GM23338 (cell line): Measurements from ENCODE around the gene TIMM44. TPM values are rescaled to one million over a fixed set of nuclear protein-coding genes. Genes with fewer than 3 reads are reported as not detected.

ENCODE experiments used
- ATAC-seq: fragments of 200-7000 bp; cut with Tn5 transposase; 3 replicates; pipeline ENCODE4 v1.9.1; 2020
- DNase-seq: peaks from one replicate; pipeline ENCODE4 v3.0.0-alpha.2; 2015; ENCODE audit warnings: low spot score
- H2AFZ ChIP-seq: fragments of 200-600 bp; sonication (generic); 2 replicates; pipeline ENCODE4 v1.8.0; 2016; ENCODE audit warnings: antibody characterized with exemption, mild to moderate bottlenecking, moderate library complexity
- H3F3A ChIP-seq: fragments of 200-600 bp; sonication (generic); replicated peaks from 2 replicates; pipeline ENCODE4 v1.8.0; 2017; ENCODE audit warnings: antibody characterized with exemption, mixed run types, low read depth
- H3K27ac ChIP-seq: fragments of 200-600 bp; sonication (generic); 2 replicates; pipeline ENCODE4 v1.6.1; 2016; ENCODE audit warnings: low read depth
- H3K27me3 ChIP-seq: fragments of 200-600 bp; sonication (generic); 2 replicates; pipeline ENCODE4 v1.8.0; 2016; ENCODE audit warnings: mild to moderate bottlenecking, mixed run types, moderate library complexity; ENCODE audit not compliant: insufficient read depth
- H3K36me3 ChIP-seq: fragments of 200-600 bp; sonication (generic); 2 replicates; pipeline ENCODE4 v1.8.0; 2016; ENCODE audit warnings: mild to moderate bottlenecking; ENCODE audit not compliant: insufficient read depth
- H3K4me1 ChIP-seq: fragments of 200-600 bp; sonication (generic); 2 replicates; pipeline ENCODE4 v1.8.0; 2016; ENCODE audit warnings: mild to moderate bottlenecking, moderate library complexity; ENCODE audit not compliant: insufficient read depth
- H3K4me2 ChIP-seq: fragments of 200-600 bp; sonication (generic); 2 replicates; pipeline ENCODE4 v1.7.1; 2017; ENCODE audit warnings: mixed run types
- H3K4me3 ChIP-seq: fragments of 200-600 bp; sonication (generic); 2 replicates; pipeline ENCODE4 v1.6.1; 2016; ENCODE audit warnings: mixed run types
- H3K79me2 ChIP-seq: fragments of 200-600 bp; sonication (generic); replicated peaks from 2 replicates; pipeline ENCODE4 v1.8.0; 2017; ENCODE audit warnings: mild to moderate bottlenecking; ENCODE audit not compliant: insufficient read depth
- H3K9me2 ChIP-seq: fragments of 200-600 bp; sonication (generic); 2 replicates; pipeline ENCODE4 v1.8.0; 2017; ENCODE audit not compliant: insufficient read depth
- H4K20me1 ChIP-seq: fragments of 200-600 bp; sonication (generic); replicated peaks from 2 replicates; pipeline ENCODE4 v1.8.0; 2017; ENCODE audit warnings: mild to moderate bottlenecking; ENCODE audit not compliant: insufficient read depth
- H3K27ac Mint-ChIP-seq: 2 replicates; pipeline ENCODE4 v1.8.0; 2020; ENCODE audit warnings: inconsistent platforms, mild to moderate bottlenecking, moderate library complexity, mixed read lengths
- H3K27me3 Mint-ChIP-seq: 3 replicates; pipeline ENCODE4 v1.8.0; 2022; ENCODE audit warnings: low read depth, mild to moderate bottlenecking, moderate library complexity, mixed read lengths, inconsistent platforms; ENCODE audit not compliant: insufficient read depth, poor library complexity
- H3K36me3 Mint-ChIP-seq: 3 replicates; pipeline ENCODE4 v1.8.0; 2021; ENCODE audit warnings: low read depth, mild to moderate bottlenecking, inconsistent platforms, moderate library complexity, mixed read lengths
- H3K4me1 Mint-ChIP-seq: 3 replicates; pipeline ENCODE4 v1.8.0; 2020; ENCODE audit warnings: mild to moderate bottlenecking, inconsistent platforms, mixed read lengths
- H3K4me3 Mint-ChIP-seq: 3 replicates; pipeline ENCODE4 v1.8.0; 2021; ENCODE audit warnings: moderate library complexity, mild to moderate bottlenecking, inconsistent platforms, mixed read lengths
- H3K9me3 Mint-ChIP-seq: 3 replicates; pipeline ENCODE4 v1.8.0; 2020; ENCODE audit warnings: moderate library complexity, mild to moderate bottlenecking, inconsistent platforms, mixed read lengths
- EZH2 ChIP-seq: fragments of 200-600 bp; sonication (generic); IDR thresholded peaks from one replicate; pipeline ENCODE4 v1.8.0; 2017; ENCODE audit warnings: antibody characterized with exemption, mild to moderate bottlenecking, low read depth; ENCODE audit not compliant: unreplicated experiment
- EZH2phosphoT487 ChIP-seq: fragments of 200-600 bp; sonication (generic); IDR thresholded peaks from one replicate; pipeline ENCODE4 v1.8.1; 2018; ENCODE audit warnings: antibody characterized with exemption; ENCODE audit not compliant: unreplicated experiment
- JUNB ChIP-seq: IDR thresholded peaks from one replicate; pipeline ENCODE4 v1.6.1; 2016; ENCODE audit warnings: antibody characterized with exemption; ENCODE audit not compliant: unreplicated experiment
- NANOG ChIP-seq: IDR thresholded peaks from 2 replicates; pipeline ENCODE4 v1.6.1; 2016; ENCODE audit warnings: antibody characterized with exemption, borderline replicate concordance
- STAT1 ChIP-seq: IDR thresholded peaks from one replicate; pipeline ENCODE4 v1.6.1; 2016; ENCODE audit warnings: antibody characterized with exemption; ENCODE audit not compliant: unreplicated experiment
- ZNF114 ChIP-seq: fragments of 250-450 bp; sonication (Bioruptor Pico); IDR thresholded peaks from 2 replicates; pipeline ENCODE4 v1.5.0; 2020; ENCODE audit warnings: mild to moderate bottlenecking, moderate library complexity
- polyA plus RNA-seq: library from polyadenylated mRNA; unstranded; fragments of >200 nt; fragmentation: Nextera tagmentation; extraction: Ambion mirVana; gene quantifications from 2 replicates; pipeline ENCODE4 v1.2.1, GENCODE V29; 2016
- total RNA-seq: library from RNA; depleted of rRNA; stranded (reverse); fragments of >200 nt; shearing (Covaris generic); gene quantifications from 2 replicates; pipeline ENCODE4 v1.2.3, GENCODE V29; 2014
- TF ChIP-seq, protein P1 (sequence below): IDR thresholded peaks from one replicate; pipeline ENCODE4 v1.6.1; 2018; ENCODE audit warnings: antibody characterized with exemption; ENCODE audit not compliant: unreplicated experiment
- TF ChIP-seq, protein P2 (sequence below): IDR thresholded peaks from 2 replicates; pipeline ENCODE4 v1.6.1; 2016; ENCODE audit warnings: antibody characterized with exemption
- TF ChIP-seq, protein P3 (sequence below), 2 experiments: fragments of 200-600 bp in 1 of 2; sonication (generic) in 1 of 2; conservative IDR thresholded peaks; 2 replicates each; pipeline versions ENCODE4 v1.5.1 to v1.6.1; 2016 to 2017; ENCODE audit warnings: antibody characterized with exemption in 2 of 2, low read depth in 2 of 2, mild to moderate bottlenecking in 2 of 2, moderate library complexity in 1 of 2

TIMM44 gene
- total and polyA plus RNA-seq, 2 experiments from 2014 or later, result 125 to 128 TPM

DNA sequence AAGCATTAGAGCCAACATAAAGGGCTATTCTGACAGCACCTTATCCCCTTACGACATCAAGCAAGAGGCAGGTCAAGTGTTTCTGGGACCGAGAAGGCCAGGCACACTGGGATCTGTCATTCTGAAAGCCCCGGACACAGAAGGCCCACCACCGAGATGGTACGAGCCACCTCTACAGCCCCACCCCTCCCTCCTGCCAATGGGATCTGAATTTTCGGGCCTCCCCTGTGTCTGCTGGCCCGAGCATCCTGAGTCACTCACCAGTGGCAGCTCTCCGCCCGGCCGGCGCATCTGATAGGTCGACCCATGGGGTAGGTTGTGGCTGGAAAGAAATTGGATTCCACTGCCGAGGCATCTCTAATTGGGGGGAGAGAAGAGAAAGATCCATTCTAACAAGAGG, 2.6 kb downstream of the TIMM44 start (continued):
- TF ChIP-seq, protein P1, sequence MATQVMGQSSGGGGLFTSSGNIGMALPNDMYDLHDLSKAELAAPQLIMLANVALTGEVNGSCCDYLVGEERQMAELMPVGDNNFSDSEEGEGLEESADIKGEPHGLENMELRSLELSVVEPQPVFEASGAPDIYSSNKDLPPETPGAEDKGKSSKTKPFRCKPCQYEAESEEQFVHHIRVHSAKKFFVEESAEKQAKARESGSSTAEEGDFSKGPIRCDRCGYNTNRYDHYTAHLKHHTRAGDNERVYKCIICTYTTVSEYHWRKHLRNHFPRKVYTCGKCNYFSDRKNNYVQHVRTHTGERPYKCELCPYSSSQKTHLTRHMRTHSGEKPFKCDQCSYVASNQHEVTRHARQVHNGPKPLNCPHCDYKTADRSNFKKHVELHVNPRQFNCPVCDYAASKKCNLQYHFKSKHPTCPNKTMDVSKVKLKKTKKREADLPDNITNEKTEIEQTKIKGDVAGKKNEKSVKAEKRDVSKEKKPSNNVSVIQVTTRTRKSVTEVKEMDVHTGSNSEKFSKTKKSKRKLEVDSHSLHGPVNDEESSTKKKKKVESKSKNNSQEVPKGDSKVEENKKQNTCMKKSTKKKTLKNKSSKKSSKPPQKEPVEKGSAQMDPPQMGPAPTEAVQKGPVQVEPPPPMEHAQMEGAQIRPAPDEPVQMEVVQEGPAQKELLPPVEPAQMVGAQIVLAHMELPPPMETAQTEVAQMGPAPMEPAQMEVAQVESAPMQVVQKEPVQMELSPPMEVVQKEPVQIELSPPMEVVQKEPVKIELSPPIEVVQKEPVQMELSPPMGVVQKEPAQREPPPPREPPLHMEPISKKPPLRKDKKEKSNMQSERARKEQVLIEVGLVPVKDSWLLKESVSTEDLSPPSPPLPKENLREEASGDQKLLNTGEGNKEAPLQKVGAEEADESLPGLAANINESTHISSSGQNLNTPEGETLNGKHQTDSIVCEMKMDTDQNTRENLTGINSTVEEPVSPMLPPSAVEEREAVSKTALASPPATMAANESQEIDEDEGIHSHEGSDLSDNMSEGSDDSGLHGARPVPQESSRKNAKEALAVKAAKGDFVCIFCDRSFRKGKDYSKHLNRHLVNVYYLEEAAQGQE, result no peak
- TF ChIP-seq JUNB, result no peak
- no peak for TF ChIP-seq NANOG

DNA sequence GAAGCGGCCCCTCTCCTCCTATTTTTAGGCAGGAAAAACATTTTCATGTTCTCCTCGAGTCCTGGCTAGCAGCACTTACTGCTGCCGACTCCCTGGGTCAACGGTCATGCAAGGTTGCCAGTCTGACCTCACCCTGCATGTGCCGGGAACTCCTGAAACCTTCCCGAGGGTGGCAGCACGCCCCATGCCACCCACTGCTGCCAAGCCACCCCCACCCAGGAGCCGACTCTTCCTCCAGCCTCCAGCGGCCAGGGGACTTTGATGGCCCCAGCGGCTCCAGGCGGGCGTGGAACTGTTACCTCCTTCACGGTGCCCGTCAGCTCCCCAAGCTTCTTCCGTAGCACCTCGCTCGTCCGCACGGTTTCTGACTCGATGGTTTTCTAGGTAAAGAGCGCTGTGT, 8.7 kb downstream of the TIMM44 start:
- DNase-seq, result no peak
- H3K4me1 Mint-ChIP-seq, result no peaks in the 10 kb centered on the region; the same call in 2 of the 3 replicates
- peaks cover 22% of the 10 kb centered on the region for H4K20me1 ChIP-seq
- ATAC-seq, result no peak
- peaks cover 3% of the 10 kb centered on the region for H3K27me3 Mint-ChIP-seq
- H3K4me3 Mint-ChIP-seq, result no peak overlapping the region
- H2AFZ ChIP-seq, result no peak overlapping the region
- peaks cover 20% of the 10 kb centered on the region for H3F3A ChIP-seq
- no peak overlapping the region for H3K4me2 ChIP-seq
- peaks cover 18% of the 10 kb centered on the region for H3K79me2 ChIP-seq
- peaks cover 74% of the 10 kb centered on the region for H3K36me3 Mint-ChIP-seq
- H3K27ac ChIP-seq, result no peak overlapping the region
- no peak overlapping the region for H3K4me3 ChIP-seq
- H3K27ac Mint-ChIP-seq, result no peak overlapping the region
- H3K36me3 ChIP-seq, result peaks cover 35% of the 10 kb centered on the region
- H3K4me1 ChIP-seq, result no peaks in the 10 kb centered on the region
- no peaks in the 10 kb centered on the region for H3K9me2 ChIP-seq
- H3K9me3 Mint-ChIP-seq, result no peaks in the 10 kb centered on the region
- no peak for TF ChIP-seq JUNB
- TF ChIP-seq, protein P2, sequence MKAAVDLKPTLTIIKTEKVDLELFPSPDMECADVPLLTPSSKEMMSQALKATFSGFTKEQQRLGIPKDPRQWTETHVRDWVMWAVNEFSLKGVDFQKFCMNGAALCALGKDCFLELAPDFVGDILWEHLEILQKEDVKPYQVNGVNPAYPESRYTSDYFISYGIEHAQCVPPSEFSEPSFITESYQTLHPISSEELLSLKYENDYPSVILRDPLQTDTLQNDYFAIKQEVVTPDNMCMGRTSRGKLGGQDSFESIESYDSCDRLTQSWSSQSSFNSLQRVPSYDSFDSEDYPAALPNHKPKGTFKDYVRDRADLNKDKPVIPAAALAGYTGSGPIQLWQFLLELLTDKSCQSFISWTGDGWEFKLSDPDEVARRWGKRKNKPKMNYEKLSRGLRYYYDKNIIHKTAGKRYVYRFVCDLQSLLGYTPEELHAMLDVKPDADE, result no peak
- TF ChIP-seq STAT1, result no peak
- TF ChIP-seq ZNF114 (CRISPR knock-in tag), result no peak
- TF ChIP-seq, protein P1, result no peak
- TF ChIP-seq EZH2phosphoT487, result no peak
- no peak for TF ChIP-seq NANOG
- TF ChIP-seq, protein P3, sequence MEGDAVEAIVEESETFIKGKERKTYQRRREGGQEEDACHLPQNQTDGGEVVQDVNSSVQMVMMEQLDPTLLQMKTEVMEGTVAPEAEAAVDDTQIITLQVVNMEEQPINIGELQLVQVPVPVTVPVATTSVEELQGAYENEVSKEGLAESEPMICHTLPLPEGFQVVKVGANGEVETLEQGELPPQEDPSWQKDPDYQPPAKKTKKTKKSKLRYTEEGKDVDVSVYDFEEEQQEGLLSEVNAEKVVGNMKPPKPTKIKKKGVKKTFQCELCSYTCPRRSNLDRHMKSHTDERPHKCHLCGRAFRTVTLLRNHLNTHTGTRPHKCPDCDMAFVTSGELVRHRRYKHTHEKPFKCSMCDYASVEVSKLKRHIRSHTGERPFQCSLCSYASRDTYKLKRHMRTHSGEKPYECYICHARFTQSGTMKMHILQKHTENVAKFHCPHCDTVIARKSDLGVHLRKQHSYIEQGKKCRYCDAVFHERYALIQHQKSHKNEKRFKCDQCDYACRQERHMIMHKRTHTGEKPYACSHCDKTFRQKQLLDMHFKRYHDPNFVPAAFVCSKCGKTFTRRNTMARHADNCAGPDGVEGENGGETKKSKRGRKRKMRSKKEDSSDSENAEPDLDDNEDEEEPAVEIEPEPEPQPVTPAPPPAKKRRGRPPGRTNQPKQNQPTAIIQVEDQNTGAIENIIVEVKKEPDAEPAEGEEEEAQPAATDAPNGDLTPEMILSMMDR (conservative IDR thresholded peaks at IDR 0.05; ENCODE audit: low read depth in 2 of 2), result no peak
- no peak for TF ChIP-seq EZH2
- no peaks in the 10 kb centered on the region for H3K27me3 ChIP-seq
